Measurements from ENCODE around the gene GPALPP1. TPM values are rescaled to one million over a fixed set of nuclear protein-coding genes. Genes with fewer than 3 reads are reported as not detected.
"Not testable (repeated sequence)": the region's sequence is repeated elsewhere in the genome, so short reads cannot be mapped to it uniquely, and the experiment has no call there.

Gene GPALPP1
- total RNA-seq, 2 donors from 2014 or later: 22.2 to 23.1 TPM

- intact Hi-C loops (cut with DNase I): no loop called here
Measured at GRCh38 chr13:44989941-44990340, 603 bp downstream of the GPALPP1 start.

GRCh38 chr13:45003417-45003816, 14.1 kb downstream of the GPALPP1 start:
- no peak for DNase-seq (ENCODE audit: low spot score)
- intact Hi-C loops (cut with DNase I): no loop called here

More at GRCh38 chr13:44989941-44990340, 603 bp downstream of the GPALPP1 start:
- no peak for DNase-seq (ENCODE audit: low spot score)

- intact Hi-C loops (cut with DNase I): no loop called here
- DNase-seq (ENCODE audit: low spot score): no peak
Measured at GRCh38 chr13:45004096-45004495, 14.8 kb downstream of the GPALPP1 start.

GRCh38 chr13:45007225-45007624, 17.9 kb downstream of the GPALPP1 start:
- DNase-seq (ENCODE audit: low spot score): no peak
- intact Hi-C loops (cut with DNase I): no loop called here

- no peak for DNase-seq (ENCODE audit: low spot score)
- intact Hi-C loops (cut with DNase I): no loop called here
Measured at GRCh38 chr13:45007823-45008222, 18.5 kb downstream of the GPALPP1 start.

- DNase-seq (ENCODE audit: low spot score): no peak
- intact Hi-C loops (cut with DNase I): no loop called here
Measured at GRCh38 chr13:45011198-45011597, 21.9 kb downstream of the GPALPP1 start.

GRCh38 chr13:45015300-45015699, 26.0 kb downstream of the GPALPP1 start:
- intact Hi-C loops (cut with DNase I): no loop called here
- no peak for DNase-seq (ENCODE audit: low spot score)

GRCh38 chr13:45016792-45017425, 27.6 kb downstream of the GPALPP1 start:
- no peak for DNase-seq (ENCODE audit: low spot score)
- intact Hi-C loops (cut with DNase I): no loop called here

- DNase-seq (ENCODE audit: low spot score); intact Hi-C loops (cut with DNase I): not testable (repeated sequence)
Measured at GRCh38 chr13:45019981-45020380, 30.6 kb downstream of the GPALPP1 start.

- intact Hi-C loops (cut with DNase I): no loop called here
- no peak for DNase-seq (ENCODE audit: low spot score)
Measured at GRCh38 chr13:45021250-45021649, 31.9 kb downstream of the GPALPP1 start.

- no peak for DNase-seq (ENCODE audit: low spot score)
Measured at GRCh38 chr13:45024847-45025246, 35.5 kb downstream of the GPALPP1 start.

GRCh38 chr13:45034342-45034741, 45.0 kb downstream of the GPALPP1 start:
- intact Hi-C loops (cut with DNase I): no loop called here
- no peak for DNase-seq (ENCODE audit: low spot score)

More at GRCh38 chr13:45024847-45025246, 35.5 kb downstream of the GPALPP1 start:
- intact Hi-C loops (cut with DNase I): no loop called here

- intact Hi-C loops (cut with DNase I): no loop called here
Measured at GRCh38 chr13:45036206-45036605, 46.9 kb downstream of the GPALPP1 start.

GRCh38 chr13:45040173-45040572, 50.8 kb downstream of the GPALPP1 start:
- no peak for DNase-seq (ENCODE audit: low spot score)
- intact Hi-C loops (cut with DNase I): loop anchor here in 1 of 2 donors (10.0 kb wide), 1 partner anchor 265 kb away; no protein-coding TSS in a partner anchor

More at GRCh38 chr13:45036206-45036605, 46.9 kb downstream of the GPALPP1 start:
- DNase-seq (ENCODE audit: low spot score): no peak

- intact Hi-C loops (cut with DNase I): loop anchor here in 1 of 2 donors (10.0 kb wide), 1 partner anchor 264 kb away; no protein-coding TSS in a partner anchor
- DNase-seq (ENCODE audit: low spot score): no peak
Measured at GRCh38 chr13:45040622-45041021, 51.3 kb downstream of the GPALPP1 start.

- intact Hi-C loops (cut with DNase I): loop anchor here in 1 of 2 donors (10.0 kb wide), 1 partner anchor 262 kb away; no protein-coding TSS in a partner anchor
- no peak for DNase-seq (ENCODE audit: low spot score)
Measured at GRCh38 chr13:45042539-45042938, 53.2 kb downstream of the GPALPP1 start.

- intact Hi-C loops (cut with DNase I): loop anchor here in 1 of 2 donors (10.0 kb wide), 1 partner anchor 258 kb away; no protein-coding TSS in a partner anchor
- DNase-seq (ENCODE audit: low spot score): no peak
Measured at GRCh38 chr13:45046445-45046844, 57.1 kb downstream of the GPALPP1 start.

- intact Hi-C loops (cut with DNase I): loop anchor here in 1 of 2 donors (10.0 kb wide), 1 partner anchor 257 kb away; no protein-coding TSS in a partner anchor
- DNase-seq (ENCODE audit: low spot score): peak; percentile 86
Measured at GRCh38 chr13:45047394-45048310, 58.3 kb downstream of the GPALPP1 start.

GRCh38 chr13:45048890-45049407, 59.6 kb downstream of the GPALPP1 start:
- intact Hi-C loops (cut with DNase I): loop anchor here in 1 of 2 donors (10.0 kb wide), 1 partner anchor 256 kb away; no protein-coding TSS in a partner anchor
- no peak for DNase-seq (ENCODE audit: low spot score)

- intact Hi-C loops (cut with DNase I): loop anchor here in 1 of 2 donors (10.0 kb wide), 1 partner anchor 255 kb away; no protein-coding TSS in a partner anchor
- no peak for DNase-seq (ENCODE audit: low spot score)
Measured at GRCh38 chr13:45049478-45049877, 60.1 kb downstream of the GPALPP1 start.

Measured in posterior vena cava (tissue), 2 donors.